ENCODE results near the gene PEAR1. TPM values are rescaled to one million over a fixed set of nuclear protein-coding genes. Genes with fewer than 3 reads are reported as not detected.
A peak's percentile ranks its signal among the peaks of the same experiment; 100 is the strongest.

The PEAR1 gene
- polyA plus RNA-seq, 3 donors, result 18.1 to 24.0 (median 22.5) TPM

DNA sequence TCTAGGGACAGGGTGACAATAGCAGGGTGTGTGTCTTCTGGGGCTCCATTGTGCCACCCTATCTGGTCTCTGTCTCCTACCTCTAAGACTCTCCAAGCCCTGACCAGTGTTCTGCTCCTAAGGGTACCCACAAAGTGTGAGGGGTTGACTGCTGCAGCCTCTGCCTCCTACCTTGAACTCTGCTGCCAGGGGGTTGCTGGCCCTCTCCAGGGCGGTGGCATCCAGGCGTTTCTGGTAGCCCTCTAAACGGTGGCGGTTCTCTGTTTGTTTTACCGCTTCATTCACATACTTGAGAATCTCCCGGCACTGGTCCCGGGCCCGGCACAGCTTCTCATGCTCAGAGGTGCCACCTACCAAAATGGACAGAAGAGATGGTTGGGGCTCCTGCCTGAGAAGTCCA, 51.3 kb downstream of the PEAR1 start:
- DNase-seq (ENCODE audit: extremely low read depth in 1 of 11, low read depth in 9 of 11, low spot score in 4 of 11), result no peak

DNA sequence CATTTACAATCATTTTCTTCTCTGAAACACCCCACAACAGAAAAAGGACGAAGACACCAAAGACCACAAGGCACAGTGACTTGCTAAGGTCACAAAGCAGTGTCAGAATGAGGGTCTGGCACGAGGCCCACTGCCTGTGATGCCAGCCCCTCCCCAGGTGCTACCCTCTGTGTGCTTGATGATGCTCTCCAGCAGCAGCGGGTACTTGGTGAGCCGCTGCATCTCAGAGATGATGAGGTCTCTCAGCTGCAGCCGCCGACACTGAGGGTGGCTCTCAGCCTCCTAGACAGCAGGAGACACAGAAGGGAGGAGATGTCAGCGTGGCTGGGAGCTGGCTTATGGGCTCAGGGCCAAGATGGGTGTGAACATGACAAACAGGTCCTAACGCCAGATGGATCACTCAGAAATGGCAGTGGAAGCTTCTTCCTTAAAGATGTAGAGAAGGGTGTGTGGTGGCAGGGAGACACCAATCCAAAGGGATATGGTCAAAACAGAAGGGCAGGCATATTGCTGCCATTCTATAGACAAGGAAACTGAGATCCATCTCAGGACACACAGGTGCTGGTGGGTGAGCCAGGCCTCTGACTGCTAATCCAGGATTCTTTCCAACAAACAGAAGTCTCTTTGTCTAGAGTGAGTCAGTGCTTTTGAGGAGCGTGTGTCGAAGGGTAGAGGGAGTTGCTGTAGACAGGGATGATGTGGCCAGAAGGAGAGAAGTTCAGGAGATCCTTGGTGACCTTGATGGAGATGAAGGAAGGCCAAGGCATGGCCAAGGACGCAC, 52.6 kb downstream of the PEAR1 start:
- DNase-seq (ENCODE audit: extremely low read depth in 1 of 11, low read depth in 9 of 11, low spot score in 4 of 11), result no peak

DNA sequence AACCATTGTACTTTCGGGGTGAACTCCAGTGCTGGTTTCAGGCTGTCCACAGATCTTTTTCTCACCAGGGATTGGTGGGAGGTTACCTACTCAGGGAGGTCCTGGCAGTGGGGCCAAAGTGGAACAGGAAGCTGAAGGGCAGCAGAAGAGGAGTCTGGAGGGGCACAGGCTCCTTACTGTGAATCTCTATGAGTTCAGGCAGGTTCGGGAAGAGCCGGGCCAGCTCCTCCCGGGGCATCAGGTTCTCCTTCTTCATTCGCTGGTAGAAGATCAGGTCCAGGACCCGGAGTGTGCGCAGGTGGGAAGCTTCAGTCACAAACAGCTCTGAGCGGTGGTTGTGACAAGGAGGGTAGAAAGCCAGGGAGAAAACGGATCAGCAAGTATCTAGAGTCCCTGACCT, 53.6 kb downstream of the PEAR1 start:
- no peak for DNase-seq (ENCODE audit: extremely low read depth in 1 of 11, low read depth in 9 of 11, low spot score in 4 of 11)

DNA sequence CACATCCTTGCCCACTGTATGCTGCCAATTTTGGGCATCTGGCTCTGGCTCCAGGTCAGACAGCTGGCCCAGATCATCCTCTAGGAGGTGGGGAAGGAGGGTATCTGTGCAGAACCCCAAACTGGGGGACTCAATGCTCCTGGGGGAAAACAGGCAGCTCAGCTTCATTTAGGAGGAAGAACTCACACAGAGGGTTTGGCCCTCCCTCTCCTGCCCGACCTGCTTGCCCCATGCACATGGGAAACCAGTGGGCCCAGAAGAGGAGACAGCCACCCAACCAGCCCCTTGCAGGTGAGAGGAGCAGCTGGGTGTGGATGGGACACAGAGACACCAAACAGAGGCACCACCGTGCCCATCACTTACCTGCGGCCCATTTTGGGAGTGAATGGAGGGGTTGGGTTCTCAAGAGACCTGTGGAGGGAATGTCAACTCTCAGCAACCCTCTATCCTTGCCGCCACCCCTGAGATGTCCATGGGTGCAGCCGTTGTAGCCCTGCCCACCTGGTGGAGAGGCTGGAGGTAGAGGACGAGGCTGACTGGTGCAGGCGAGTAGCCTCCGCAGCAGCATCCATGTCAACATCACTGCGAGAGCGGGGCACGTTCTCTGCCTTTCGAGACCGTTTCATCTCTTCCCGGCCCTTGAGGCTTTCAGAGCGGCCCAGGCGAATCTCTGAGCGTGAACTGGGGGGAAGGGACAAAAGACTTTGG, 54.5 kb downstream of the PEAR1 start:
- no peak for DNase-seq (ENCODE audit: extremely low read depth in 1 of 11, low read depth in 9 of 11, low spot score in 4 of 11)

DNA sequence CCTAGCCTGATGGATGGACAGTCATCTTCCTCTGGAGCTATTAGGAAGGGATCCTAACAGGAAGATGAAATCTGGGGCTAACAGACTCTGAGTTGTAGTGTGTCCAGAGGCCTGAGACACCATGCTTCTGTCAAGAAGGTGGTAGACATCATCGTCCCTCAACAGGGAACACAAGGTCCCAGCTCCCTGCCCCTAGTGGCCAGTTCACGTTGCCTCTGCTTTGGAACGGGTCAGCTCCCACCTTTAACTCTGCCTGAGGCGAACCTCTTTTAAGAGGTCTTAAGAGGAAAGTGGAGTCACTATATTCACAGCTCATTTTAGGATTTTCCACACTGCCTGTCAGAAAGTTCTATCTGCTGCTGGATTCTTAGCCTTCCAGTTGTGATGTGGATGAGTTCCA, 55.2 kb downstream of the PEAR1 start:
- DNase-seq (ENCODE audit: extremely low read depth in 1 of 11, low read depth in 9 of 11, low spot score in 4 of 11), result no peak

DNA sequence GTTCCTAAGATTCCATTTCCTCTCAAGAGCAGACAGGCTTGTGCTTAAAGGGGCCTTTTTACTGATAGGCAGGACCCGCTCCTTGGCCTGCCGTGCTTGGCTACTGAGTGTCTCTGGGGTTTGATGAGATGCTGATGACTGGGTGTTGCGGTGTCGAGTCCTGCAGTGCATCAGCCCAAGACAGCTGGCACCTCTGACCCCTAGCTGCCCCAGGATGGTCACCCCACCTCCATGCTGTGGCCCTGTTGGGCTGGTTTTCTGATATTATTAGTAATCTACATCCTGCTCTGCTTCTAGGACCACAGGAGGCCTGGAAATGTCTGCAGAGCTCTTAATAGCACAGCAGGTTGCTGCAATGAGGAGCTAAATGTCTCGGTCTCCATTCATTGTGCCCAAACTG, 55.6 kb downstream of the PEAR1 start:
- no peak for DNase-seq (ENCODE audit: extremely low read depth in 1 of 11, low read depth in 9 of 11, low spot score in 4 of 11)

DNA sequence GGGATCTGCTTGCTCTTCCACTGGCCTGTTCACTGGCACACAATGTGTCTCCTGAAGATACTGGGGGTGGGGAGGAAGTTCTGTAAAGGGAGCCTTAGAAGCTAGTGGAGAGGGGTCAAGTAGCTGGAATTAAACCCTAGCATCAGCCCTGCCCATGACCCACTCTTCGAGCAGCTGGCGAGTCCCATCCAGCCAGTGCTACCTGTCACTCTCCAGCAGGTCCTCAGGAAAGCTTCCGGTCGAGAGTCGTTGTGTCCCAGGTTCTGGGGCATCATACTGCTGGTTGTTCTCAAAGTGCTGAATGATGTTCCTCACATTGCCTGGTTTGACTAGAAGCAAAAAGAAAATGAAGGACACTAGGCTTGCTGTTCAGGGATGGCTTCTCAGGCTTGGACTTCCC, 57.9 kb downstream of the PEAR1 start:
- DNase-seq (ENCODE audit: extremely low read depth in 1 of 11, low read depth in 9 of 11, low spot score in 4 of 11), result no peak

DNA sequence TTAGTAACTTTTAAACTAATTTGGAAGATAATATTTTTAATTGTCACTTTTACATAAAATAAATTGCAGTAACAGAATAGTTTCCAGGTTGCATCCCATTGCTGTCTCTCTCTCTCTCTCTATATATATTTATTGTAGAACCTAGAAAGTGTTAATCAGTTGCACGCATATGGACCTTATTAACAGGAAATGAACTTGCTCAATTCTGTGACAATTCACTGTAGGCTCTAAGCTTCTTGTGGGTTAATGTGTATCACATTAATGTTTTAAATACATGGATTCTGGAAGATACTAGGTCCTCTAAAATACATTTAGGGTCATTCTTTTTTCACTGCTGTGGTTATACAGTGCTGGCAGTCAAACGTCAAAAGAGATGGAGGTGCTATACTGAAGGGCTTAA, 60.1 kb downstream of the PEAR1 start:
- DNase-seq (ENCODE audit: extremely low read depth in 1 of 11, low read depth in 9 of 11, low spot score in 4 of 11), result no peak

DNA sequence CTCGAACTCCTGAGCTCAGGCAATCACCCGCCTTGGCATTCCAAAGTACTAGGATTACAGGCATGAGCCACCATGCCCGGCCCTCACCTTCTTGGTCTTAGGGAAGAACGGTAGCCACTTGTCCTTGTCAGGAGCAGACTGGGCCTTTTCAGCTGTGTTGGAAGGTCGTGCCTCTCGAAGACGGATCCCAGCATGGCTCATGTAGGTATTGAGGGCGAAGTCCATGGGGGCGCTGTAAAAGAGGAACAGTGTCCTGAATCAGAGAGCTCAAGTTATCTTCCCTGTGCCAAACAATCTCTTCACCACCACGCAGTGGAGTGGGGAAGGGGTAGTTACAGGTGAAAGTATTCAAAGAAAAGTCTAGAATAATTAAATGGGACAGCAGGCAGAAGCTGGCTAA, 62.8 kb downstream of the PEAR1 start:
- DNase-seq (ENCODE audit: extremely low read depth in 1 of 11, low read depth in 9 of 11, low spot score in 4 of 11), result no peak

DNA sequence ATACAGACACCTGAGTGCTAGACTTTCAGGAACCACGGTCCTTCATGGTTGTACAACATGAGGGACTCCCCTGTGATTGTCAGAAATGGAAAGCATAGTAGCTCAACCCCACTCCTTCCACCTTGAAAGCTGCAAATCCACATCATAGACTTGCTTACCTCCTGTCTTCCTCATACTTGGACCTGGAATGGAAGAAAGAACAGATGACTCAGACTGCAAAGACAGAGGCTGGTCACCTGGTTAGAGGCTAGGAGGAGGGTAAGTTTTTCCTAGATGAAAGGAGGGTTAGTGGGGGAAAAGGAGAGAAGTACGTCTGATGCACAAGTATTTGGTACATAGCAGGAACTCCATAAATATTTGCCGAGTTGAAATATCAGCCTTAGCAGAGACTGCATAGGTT, 64.1 kb downstream of the PEAR1 start:
- no peak for DNase-seq (ENCODE audit: extremely low read depth in 1 of 11, low read depth in 9 of 11, low spot score in 4 of 11)

DNA sequence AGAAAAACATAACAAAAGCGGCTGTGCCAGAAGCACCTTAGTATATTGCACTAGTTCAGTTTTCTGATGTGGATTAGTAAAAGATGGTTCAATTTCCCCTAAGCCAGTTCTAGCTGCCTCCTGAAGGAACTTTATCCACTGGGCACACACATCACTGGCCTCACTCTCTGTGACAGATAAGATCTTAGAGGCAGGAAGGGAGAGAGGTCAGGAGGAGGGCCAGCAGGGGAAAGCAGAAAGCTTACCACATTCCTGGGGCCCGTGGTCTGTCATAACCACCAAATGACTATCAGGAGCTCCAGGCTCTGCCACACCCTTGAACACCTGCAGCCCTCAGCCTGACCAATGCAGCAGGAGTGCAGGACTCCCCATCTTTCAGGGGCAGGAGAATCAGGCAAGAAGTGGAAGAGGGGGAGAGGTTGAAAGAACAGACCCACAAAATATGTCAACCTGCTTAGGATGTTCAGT, 64.8 kb downstream of the PEAR1 start:
- no peak for DNase-seq (ENCODE audit: extremely low read depth in 1 of 11, low read depth in 9 of 11, low spot score in 4 of 11)

DNA sequence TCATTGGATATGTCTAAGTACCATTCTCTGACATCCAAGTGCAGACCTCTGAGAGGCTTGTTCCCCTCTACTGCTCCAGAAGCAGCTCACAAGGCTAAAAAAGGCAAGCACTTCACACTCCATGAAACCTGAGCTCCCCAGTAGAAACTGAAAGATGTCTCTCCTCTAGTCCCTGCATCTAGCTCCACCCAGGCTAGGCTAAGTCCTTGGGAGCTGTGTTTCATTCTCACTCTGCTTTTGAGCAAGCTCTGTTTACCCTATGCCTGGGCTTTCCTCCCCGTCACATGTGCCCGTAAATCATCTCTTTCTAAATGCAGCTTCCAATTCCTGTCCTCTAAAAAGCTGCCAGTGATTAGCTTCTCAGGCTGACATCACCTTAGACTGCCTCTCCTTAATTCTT, 65.9 kb downstream of the PEAR1 start:
- peak in 1 of 11 donors; percentile 5 for DNase-seq (ENCODE audit: extremely low read depth in 1 of 11, low read depth in 9 of 11, low spot score in 4 of 11)

DNA sequence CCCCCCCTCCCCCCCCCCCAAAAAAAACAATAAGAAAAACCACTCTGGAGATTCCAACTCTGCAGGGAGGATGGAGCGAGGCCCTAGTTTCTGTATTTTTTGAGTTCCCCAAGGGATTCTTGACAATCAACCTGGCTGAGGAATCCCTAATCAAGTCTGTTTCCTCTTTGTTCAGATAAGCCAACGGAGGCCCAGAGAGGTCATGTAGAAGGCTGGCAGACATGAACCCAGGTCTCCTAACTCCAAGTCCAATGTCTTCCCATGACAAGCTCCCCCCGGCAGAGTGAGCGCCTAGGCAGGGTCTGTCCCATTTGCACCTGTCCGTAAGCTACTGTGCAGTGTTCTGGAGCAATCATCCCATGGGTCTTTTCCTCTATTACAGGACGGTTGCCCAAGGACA, 66.4 kb downstream of the PEAR1 start:
- no peak for DNase-seq (ENCODE audit: extremely low read depth in 1 of 11, low read depth in 9 of 11, low spot score in 4 of 11)

DNA sequence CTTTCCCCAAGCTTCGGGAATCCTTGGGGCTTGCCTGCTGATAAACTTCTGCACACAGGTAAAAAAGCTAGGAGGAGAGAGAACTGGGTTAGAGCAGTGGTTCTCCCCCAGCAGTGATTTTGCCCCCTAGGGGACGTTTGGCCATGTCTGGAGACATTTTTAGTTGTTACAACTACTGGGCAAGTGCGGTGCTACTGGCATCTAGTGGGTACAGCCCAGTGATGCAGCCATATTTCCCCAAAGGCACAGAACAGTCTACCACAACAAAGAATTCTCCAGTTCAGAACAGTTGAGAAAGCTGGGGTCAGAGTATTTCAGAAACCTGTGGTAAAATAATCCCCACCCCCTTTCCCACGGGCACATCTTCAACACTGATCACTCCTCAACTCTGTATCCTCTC, 68.2 kb downstream of the PEAR1 start:
- DNase-seq (ENCODE audit: extremely low read depth in 1 of 11, low read depth in 9 of 11, low spot score in 4 of 11), result no peak

DNA sequence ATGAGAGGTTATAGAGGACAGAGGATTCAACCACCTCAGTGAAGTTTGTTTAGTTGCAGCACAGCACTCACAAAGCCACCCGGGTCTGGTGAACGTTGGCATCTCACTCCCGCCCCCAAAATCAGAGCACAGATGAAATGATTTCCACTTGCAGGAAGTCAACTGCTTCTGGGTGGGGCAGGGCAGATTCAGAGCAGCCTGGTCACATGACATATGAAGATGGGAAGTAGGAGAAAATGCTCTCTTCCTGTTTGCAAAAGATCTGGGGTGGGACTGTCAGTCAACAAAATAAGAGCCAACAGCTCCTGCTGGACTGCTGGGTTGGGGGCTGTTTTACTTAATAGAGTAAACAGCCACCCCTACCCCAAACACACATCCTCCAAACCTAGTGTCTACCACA, 70.1 kb downstream of the PEAR1 start:
- DNase-seq (ENCODE audit: extremely low read depth in 1 of 11, low read depth in 9 of 11, low spot score in 4 of 11), result no peak

DNA sequence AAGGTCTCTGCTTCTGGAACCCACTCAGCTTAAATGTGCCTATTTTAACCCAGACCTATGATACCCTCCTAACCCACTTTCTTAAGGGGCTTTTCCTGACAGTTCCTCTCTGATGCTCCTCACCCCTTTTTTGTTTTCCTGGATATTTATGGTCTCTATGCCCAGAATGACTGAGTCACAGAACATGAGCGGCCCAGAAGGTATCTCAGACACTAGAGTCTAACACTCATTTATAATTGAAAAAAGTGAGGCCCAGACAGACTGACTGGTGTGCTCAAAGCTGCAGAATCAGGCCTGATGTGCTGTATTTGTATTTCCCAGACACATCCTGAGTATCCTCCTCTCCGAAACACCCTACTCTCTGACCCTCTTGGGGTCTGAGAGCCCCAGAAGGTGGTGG, 70.9 kb downstream of the PEAR1 start:
- no peak for DNase-seq (ENCODE audit: extremely low read depth in 1 of 11, low read depth in 9 of 11, low spot score in 4 of 11)

Other genes with a start within 250 kb of the PEAR1 start
- gene NES, start 216.3 kb upstream of the PEAR1 start, polyA plus RNA-seq (ENCODE audit: insufficient read length in 3 of 3), result 100 to 1,000 TPM; 123 to 175 (median 150) TPM
- gene CRABP2, start 188.1 kb upstream of the PEAR1 start, polyA plus RNA-seq (ENCODE audit: insufficient read length in 3 of 3), result 100 to 1,000 TPM in 1 of 3 donors, 10 to 100 TPM in 2; 91.7 to 120 (median 92.3) TPM
- gene METTL25B, start 165.2 kb upstream of the PEAR1 start, polyA plus RNA-seq (ENCODE audit: insufficient read length in 3 of 3), result 10 to 100 TPM; 34.4 to 47.3 (median 35.6) TPM
- gene ISG20L2, start 165.0 kb upstream of the PEAR1 start, polyA plus RNA-seq (ENCODE audit: insufficient read length in 3 of 3), result 10 to 100 TPM; 40.0 to 43.6 (median 41.3) TPM
- gene MRPL24, start 152.6 kb upstream of the PEAR1 start, polyA plus RNA-seq (ENCODE audit: insufficient read length in 3 of 3), result 10 to 100 TPM; 63.0 to 69.1 (median 64.1) TPM
- gene HDGF, start 142.0 kb upstream of the PEAR1 start, polyA plus RNA-seq (ENCODE audit: insufficient read length in 3 of 3), result 100 to 1,000 TPM; 262 to 301 (median 270) TPM
- 100 to 1,000 TPM; 105 to 112 (median 111) TPM for gene PRCC, start 126.2 kb upstream of the PEAR1 start, polyA plus RNA-seq (ENCODE audit: insufficient read length in 3 of 3)
- 1 to 10 TPM in 1 of 3 donors, under 1 TPM in 2; 0.47 to 1.5 (median 0.62) TPM for gene SH2D2A, start 76.9 kb upstream of the PEAR1 start, polyA plus RNA-seq (ENCODE audit: insufficient read length in 3 of 3)
- gene INSRR, start 34.6 kb upstream of the PEAR1 start, polyA plus RNA-seq (ENCODE audit: insufficient read length in 3 of 3), result 1 to 10 TPM; 1.1 to 2.6 (median 1.6) TPM
- gene NTRK1, start 32.9 kb upstream of the PEAR1 start, polyA plus RNA-seq (ENCODE audit: insufficient read length in 3 of 3), result 1 to 10 TPM in 2 of 3 donors, under 1 TPM in 1; 0.92 to 1.6 (median 1.5) TPM
- gene LRRC71, start 26.9 kb downstream of the PEAR1 start, polyA plus RNA-seq (ENCODE audit: insufficient read length in 3 of 3), result under 1 TPM; 0.45 to 0.83 (median 0.63) TPM
- 10 to 100 TPM; 30.4 to 39.2 (median 36.7) TPM for gene ARHGEF11, start 152.0 kb downstream of the PEAR1 start, polyA plus RNA-seq (ENCODE audit: insufficient read length in 3 of 3)
- not detected for gene ETV3L, start 206.1 kb downstream of the PEAR1 start, polyA plus RNA-seq (ENCODE audit: insufficient read length in 3 of 3)
- 10 to 100 TPM; 25.1 to 28.2 (median 25.4) TPM for gene ETV3, start 244.7 kb downstream of the PEAR1 start, polyA plus RNA-seq (ENCODE audit: insufficient read length in 3 of 3)